T-helper 1 cell treated with Interleukin-12 subunit alpha and Interleukin-12 subunit beta and Interleukin-4 antibody, amounts not matched to agents 30 ng/mL and 1 ng/mL, for 36 hours (primary cell): ENCODE results near the gene LAMA2. TPM values are rescaled to one million over a fixed set of nuclear protein-coding genes. Genes with fewer than 3 reads are reported as not detected.

ENCODE experiments used
- intact Hi-C: fragments of 100-400 bp; cut with micrococcal nuclease; formaldehyde crosslinking; loops from one replicate; pipeline ENCODE4 v1.15.1; 2024
- total RNA-seq: library from RNA; stranded (reverse); gene quantifications from 2 replicates; pipeline ENCODE4 v1.2.3, GENCODE V29; 2022

The LAMA2 gene
- total RNA-seq, 1 donor from 2014 or later, result 0.25 TPM

GRCh38 chr6:129210684-129211083 lies 327.7 kb downstream of the LAMA2 start:
- intact Hi-C loops, result no loop called here

DNA sequence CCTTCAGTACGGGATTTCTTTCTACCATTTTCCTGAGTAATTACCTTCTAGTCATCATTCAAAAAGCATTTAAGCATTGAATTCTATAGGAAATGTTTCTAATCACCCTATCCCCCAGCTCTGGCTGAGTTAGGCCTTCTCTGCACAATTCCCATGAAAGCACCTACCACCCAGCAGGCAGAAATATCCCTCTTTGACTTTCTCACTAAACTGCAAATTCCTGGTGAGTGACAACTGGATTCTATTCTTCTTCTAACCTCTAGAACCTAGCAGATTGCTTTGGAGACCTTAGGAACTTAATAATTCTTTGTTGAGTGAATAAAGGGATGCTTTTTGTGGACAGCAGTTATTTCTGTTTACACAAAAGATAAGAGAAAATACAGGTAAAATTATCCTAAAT lies 328.7 kb downstream of the LAMA2 start:
- intact Hi-C loops, result no loop called here

- intact Hi-C loops, result no loop called here
Measured at GRCh38 chr6:129212081-129212480, 329.1 kb downstream of the LAMA2 start.

- intact Hi-C loops, result no loop called here
Measured at GRCh38 chr6:129215246-129215645, 332.3 kb downstream of the LAMA2 start.

DNA sequence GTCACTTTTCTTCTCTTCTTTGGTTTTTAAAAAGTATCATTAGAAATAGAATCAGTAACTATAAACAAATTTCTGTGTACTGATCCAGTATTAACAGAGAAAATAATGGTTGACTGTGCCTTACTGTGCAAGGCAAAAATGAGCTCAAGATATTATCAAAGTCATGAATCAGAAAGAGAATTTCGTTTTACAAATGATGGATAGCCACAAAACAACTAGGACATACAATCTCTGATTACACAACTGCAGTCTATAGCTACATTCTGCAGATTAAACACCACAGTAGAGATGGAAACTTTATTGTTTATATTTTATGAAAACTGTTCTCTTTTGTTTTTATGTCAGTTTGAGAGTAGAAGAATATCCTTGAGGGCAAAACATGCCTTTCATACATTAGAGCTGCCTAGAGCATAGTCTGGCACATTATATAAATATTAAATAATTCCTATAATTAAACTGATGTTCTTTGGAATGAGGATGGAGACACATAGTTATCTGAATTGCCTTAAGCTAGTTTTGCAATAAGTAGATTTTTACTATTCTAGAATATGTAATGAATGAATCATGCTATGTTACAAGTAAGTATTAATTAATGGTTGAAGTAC lies 333.1 kb downstream of the LAMA2 start:
- intact Hi-C loops, result no loop called here

GRCh38 chr6:129217701-129218100 lies 334.8 kb downstream of the LAMA2 start:
- intact Hi-C loops, result no loop called here

GRCh38 chr6:129233458-129234134 lies 350.7 kb downstream of the LAMA2 start:
- intact Hi-C loops, result no loop called here

GRCh38 chr6:129235167-129236000 lies 352.4 kb downstream of the LAMA2 start:
- intact Hi-C loops, result no loop called here

DNA sequence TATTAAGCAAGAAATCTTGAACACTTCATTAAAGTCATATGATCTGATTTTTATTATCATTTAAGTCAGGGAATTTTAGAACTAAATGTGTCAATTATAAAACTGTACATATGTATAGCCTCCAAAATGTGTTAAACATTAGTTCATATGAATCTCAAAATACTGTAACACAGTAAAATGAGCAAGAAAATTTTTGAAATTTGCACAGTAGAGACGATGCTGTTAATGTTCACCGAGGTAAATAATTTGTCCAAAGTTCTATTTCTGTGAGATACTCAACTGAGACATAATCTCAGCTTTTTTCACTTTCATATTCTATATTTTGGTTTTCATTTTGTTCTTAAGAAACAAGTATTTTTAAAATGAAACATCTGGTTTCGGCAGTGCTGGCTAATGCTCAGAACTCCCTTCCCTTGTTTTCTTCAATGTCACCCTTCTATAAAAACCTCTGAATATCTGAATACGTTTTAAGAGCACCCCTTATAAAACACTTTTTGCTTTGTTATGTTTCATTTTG lies 353.1 kb downstream of the LAMA2 start:
- intact Hi-C loops, result no loop called here

- intact Hi-C loops, result no loop called here
Measured at GRCh38 chr6:129238991-129239390, 356.1 kb downstream of the LAMA2 start.

- intact Hi-C loops, result no loop called here
Measured at GRCh38 chr6:129239825-129240491, 357.0 kb downstream of the LAMA2 start.

DNA sequence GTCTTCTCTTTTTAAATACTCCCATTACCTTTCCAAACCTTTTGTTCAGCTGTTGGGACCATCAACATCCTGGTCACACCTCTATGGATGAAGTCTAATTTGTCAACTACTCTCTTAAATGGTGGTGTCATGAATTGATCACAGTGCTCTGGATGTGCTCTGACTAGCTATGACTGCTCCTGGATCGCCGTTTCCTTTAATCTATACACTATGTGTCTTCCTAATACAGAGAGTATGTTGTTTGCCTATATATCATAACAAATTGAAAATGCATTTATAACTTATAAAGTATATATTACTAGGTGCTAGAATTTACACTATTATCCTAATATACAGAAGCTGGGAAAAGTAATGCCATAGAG lies 357.5 kb downstream of the LAMA2 start:
- intact Hi-C loops, result no loop called here

DNA sequence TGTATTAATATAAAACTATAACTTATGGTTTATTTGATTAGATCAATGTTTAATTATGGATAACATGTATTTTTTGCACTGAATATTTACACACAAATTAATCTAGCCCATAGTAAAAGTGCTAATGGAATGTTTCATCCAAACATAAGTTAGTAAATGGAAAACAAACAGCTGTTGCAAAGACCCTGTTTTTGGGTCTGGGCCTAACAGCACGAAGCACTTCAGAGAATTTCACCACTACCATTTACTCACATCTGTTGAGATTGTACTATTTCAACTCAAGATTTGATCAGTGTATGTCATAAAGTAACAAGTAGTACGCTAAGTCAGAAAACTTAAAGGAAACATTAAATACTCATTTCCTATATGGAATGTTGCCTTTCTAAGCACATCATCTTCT lies 359.6 kb downstream of the LAMA2 start:
- intact Hi-C loops, result no loop called here

GRCh38 chr6:129243377-129243776 lies 360.4 kb downstream of the LAMA2 start:
- intact Hi-C loops, result no loop called here

GRCh38 chr6:129248946-129249345 lies 366.0 kb downstream of the LAMA2 start:
- intact Hi-C loops, result no loop called here

GRCh38 chr6:129251669-129252376 lies 368.9 kb downstream of the LAMA2 start:
- intact Hi-C loops, result loop anchor here (1.0 to 5.0 kb wide), 4 partner anchors 120 to 1698 kb away; no protein-coding TSS in a partner anchor

DNA sequence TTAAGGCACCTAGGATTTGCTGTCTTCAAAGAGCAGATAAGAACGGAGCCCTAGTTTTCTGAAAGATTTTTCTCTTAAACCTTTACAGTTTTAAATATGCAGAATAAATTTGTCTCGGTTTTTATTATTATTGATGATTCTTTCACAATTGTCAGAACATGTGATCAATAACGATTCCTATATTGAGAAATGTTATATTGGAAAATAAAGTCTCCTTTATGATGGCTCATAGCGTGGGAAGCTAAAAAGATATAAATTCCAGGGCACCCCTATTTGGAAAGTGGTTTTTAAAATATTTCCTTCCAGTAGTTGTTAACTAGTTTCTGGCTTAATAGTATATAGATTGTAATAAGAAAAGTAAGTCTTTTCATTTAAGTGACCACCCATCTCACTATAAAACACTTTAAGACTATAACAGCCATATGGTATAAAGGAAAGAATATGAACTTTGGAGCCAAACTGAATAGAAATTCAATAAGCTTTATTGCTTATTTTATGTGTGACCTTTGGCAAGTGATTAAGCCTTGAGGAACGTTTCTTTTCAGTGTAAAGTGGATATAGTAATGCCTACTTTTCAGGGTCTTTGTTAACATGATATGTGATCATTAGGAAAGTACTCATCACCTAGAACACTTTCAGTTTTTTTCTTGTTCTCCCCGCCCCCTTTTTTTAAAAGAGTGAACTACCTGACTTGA lies 369.6 kb downstream of the LAMA2 start:
- intact Hi-C loops, result loop anchor here (1.0 to 5.0 kb wide), 4 partner anchors 120 to 1698 kb away; no protein-coding TSS in a partner anchor

- intact Hi-C loops, result loop anchor here (5.0 kb wide), 1 partner anchor 119 kb away; no protein-coding TSS in a partner anchor
Measured at GRCh38 chr6:129253242-129253641, 370.3 kb downstream of the LAMA2 start.

GRCh38 chr6:129253727-129254126 lies 370.8 kb downstream of the LAMA2 start:
- intact Hi-C loops, result loop anchor here (5.0 kb wide), 1 partner anchor 119 kb away; no protein-coding TSS in a partner anchor

DNA sequence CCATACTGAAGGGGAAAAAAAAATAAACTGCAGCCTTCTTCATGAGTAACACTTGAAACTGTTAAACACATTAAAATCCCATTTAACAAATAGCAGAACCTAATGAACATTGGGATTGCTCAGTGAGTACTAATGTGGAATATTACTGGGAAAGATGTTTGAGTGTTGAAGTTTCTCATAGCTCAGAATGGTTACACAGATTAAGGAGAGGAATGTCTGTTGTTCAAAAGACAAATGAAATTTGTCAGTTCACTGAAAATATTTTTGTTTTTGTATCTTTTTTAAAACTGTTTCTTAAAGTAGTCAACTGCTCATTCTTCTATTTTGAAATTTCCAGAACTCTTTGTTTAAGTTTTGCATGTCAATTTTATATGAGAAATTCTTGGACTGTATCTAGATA lies 374.3 kb downstream of the LAMA2 start:
- intact Hi-C loops, result no loop called here
